ENCODE results near the gene PNPLA2.

PNPLA2 gene

DNA sequence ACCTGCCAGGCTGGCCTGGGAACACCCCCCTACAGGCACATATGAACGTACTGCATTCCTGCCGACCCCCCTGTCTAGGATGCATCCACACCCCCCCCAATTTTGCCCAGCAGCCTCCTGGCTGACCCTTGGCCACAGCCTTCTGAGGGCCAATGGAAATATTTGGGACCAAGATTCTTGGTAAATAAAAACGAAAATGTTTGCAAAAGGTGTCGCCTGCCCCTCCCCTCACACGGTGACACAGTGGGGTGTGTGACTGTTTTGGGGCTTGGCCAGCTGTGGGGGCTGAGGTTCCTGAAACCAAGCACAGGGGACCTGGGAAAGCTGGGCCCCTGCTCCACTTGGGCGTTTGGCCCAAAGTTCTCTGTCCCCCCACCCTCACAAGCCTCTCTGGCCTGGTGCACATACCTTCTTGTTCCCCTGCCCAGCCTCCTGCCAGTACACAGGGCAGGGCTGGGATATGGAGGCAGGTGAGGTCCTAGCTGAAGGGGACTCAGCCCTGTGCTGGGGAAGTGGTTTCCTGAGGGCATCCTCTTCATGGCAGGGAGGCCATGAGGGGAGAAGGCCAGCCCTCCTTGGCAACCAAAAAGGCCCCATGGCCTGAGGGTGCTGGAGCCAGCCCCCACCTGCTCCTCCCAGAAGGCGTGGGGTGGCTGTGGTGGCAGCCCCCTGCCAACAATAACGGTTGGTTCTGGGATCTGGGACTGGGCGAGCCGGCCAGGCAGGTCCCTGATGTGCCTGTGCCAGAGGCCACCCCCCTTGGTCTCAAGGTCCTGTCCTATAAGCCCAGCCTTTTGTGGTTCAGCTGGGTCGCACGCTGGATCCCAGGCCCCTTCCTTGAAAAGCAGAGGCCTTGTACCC, 6.9 kb downstream of the PNPLA2 start:
- DNase-seq, result no peak
- Histone ChIP-seq H3K4me3 (no peak overlapping the region), H3K36me3 (peaks cover 44 to 47% (median 46%) of the 10 kb centered on the region in 3 donors), H3K9me3 (no peaks in the 10 kb centered on the region), H3K4me1 (peaks cover 5 to 92% (median 55%) of the 10 kb centered on the region in 4 donors), H3K27ac (no peak overlapping the region), H3K27me3 (peaks cover 0 to 65% of the 10 kb centered on the region in 2 donors)
- no peak for TF ChIP-seq CTCF (IDR thresholded peaks at IDR 0.05)
- intact Hi-C loops (cut with DNase I; ENCODE audit: low total_unique reads), result no loop called here

- no peak for TF ChIP-seq CTCF (IDR thresholded peaks at IDR 0.05)
- Histone ChIP-seq H3K9me3 (no peaks in the 10 kb centered on the region), H3K36me3 (peaks cover 44 to 47% (median 46%) of the 10 kb centered on the region in 3 donors), H3K4me1 (peaks cover 3 to 92% (median 55%) of the 10 kb centered on the region in 4 donors), H3K27me3 (peaks cover 0 to 71% of the 10 kb centered on the region in 2 donors), H3K27ac (no peak overlapping the region), H3K4me3 (no peak overlapping the region)
- intact Hi-C loops (cut with DNase I; ENCODE audit: low total_unique reads), result no loop called here
- no peak for DNase-seq
Observed at GRCh38 chr11:826227-826621, 7.5 kb downstream of the PNPLA2 start.

DNA sequence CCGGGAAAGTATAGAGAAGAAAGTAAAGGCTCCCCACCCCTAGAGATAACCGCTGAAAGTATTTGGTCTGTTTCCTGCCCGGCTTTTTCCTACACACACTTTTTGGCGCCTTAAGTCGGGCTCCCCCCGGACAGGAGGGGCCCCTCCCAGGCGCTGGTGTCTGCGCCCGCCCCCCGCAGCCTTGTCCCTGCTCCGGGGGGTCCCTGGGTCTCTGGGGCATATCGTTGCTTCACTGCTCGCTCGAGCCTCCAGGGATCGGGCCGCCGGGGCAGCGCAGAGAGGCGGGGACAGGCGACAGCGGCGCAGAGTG, 8.1 kb downstream of the PNPLA2 start:
- H3K27ac ChIP-seq, result peak overlapping the region in 1 of 2 donors; percentile 38
- no peak for DNase-seq
- peaks cover 0 to 92% (median 52%) of the 10 kb centered on the region in 4 donors for H3K4me1 ChIP-seq
- TF ChIP-seq CTCF (IDR thresholded peaks at IDR 0.05), result no peak
- H3K27me3 ChIP-seq, result peaks cover 0 to 75% of the 10 kb centered on the region in 2 donors
- peak overlapping the region; percentile 38 to 48 for H3K4me3 ChIP-seq
- peaks cover 41 to 42% (median 42%) of the 10 kb centered on the region in 3 donors for H3K36me3 ChIP-seq
- H3K9me3 ChIP-seq, result no peaks in the 10 kb centered on the region
- intact Hi-C loops (cut with DNase I; ENCODE audit: low total_unique reads), result no loop called here

- TF ChIP-seq CTCF (IDR thresholded peaks at IDR 0.05), result no peak
- Histone ChIP-seq H3K27me3 (peaks cover 0 to 80% of the 10 kb centered on the region in 2 donors), H3K27ac (peak overlapping the region in 1 of 2 donors; percentile 38), H3K4me3 (peak overlapping the region; percentile 38 to 48), H3K36me3 (peaks cover 36 to 37% (median 37%) of the 10 kb centered on the region in 3 donors), H3K9me3 (no peaks in the 10 kb centered on the region), H3K4me1 (peaks cover 0 to 92% (median 53%) of the 10 kb centered on the region in 4 donors)
- intact Hi-C loops (cut with DNase I; ENCODE audit: low total_unique reads), result no loop called here
- no peak for DNase-seq
Observed at GRCh38 chr11:827146-827896, 8.6 kb downstream of the PNPLA2 start.

DNA sequence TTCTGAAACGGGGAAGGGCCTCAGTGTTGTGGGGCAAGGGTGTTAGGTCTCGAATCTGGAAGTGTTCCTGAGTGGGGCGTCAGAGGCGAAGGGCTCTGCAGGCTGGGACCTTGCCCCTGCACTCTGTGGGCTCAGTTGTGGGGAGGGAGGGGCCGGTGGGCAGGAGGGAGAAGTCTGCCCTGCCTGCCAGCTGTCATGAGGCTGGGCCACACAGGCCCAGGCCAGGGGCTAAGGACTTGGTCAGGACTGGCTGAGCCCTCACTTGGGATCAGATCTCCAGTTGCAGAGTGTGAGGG, 9.1 kb downstream of the PNPLA2 start, which contains the start of gene CRACR2B:
CRACR2B (plus strand) TSS at position 23 of the 296 bp plus-strand sequence. CDS start 689 bp downstream, outside the sequence.
- intact Hi-C loops (cut with DNase I; ENCODE audit: low total_unique reads), result no loop called here
- no peak for DNase-seq
- peaks cover 0 to 92% (median 53%) of the 10 kb centered on the region in 4 donors for H3K4me1 ChIP-seq
- H3K36me3 ChIP-seq, result peaks cover 31 to 32% (median 31%) of the 10 kb centered on the region in 3 donors
- H3K4me3 ChIP-seq, result peak within 1 kb of the TSS; percentile 38 to 48
- no peak for TF ChIP-seq CTCF (IDR thresholded peaks at IDR 0.05)
- H3K9me3 ChIP-seq, result no peaks in the 10 kb centered on the region
- peaks cover 0 to 81% of the 10 kb centered on the region in 2 donors for H3K27me3 ChIP-seq
- H3K27ac ChIP-seq, result peak within 1 kb of the TSS in 1 of 2 donors; percentile 41

All from tibial artery (tissue), 4 donors.